ENCODE data around the gene TMEM272.

TMEM272 gene

GRCh38 chr13:51804295-51805172, 40.4 kb downstream of the TMEM272 start:
- no peak for DNase-seq (ENCODE audit: low spot score)

GRCh38 chr13:51803422-51804294, 41.3 kb downstream of the TMEM272 start, which contains the start of gene DHRS12:
Gene DHRS12 (minus strand): TSS chr13:51804163. CDS start chr13:51799659, 4,504 bp downstream.
- peak; percentile 87 for DNase-seq (ENCODE audit: low spot score)

- DNase-seq (ENCODE audit: low spot score), result no peak
Observed at GRCh38 chr13:51802631-51803418, 42.2 kb downstream of the TMEM272 start.

GRCh38 chr13:51801631-51802099, 43.3 kb downstream of the TMEM272 start:
- DNase-seq (ENCODE audit: low spot score), result no peak

- no peak for DNase-seq (ENCODE audit: low spot score)
Observed at GRCh38 chr13:51800486-51800885, 44.5 kb downstream of the TMEM272 start.

GRCh38 chr13:51799261-51799660, 45.7 kb downstream of the TMEM272 start:
- DNase-seq (ENCODE audit: low spot score), result no peak

- no peak for DNase-seq (ENCODE audit: low spot score)
Observed at GRCh38 chr13:51797664-51798488, 47.1 kb downstream of the TMEM272 start.

- no peak for DNase-seq (ENCODE audit: low spot score)
Observed at GRCh38 chr13:51796546-51796945, 48.4 kb downstream of the TMEM272 start.

- no peak for DNase-seq (ENCODE audit: low spot score)
Observed at GRCh38 chr13:51795419-51795818, 49.6 kb downstream of the TMEM272 start.

- DNase-seq (ENCODE audit: low spot score), result no peak
Observed at GRCh38 chr13:51794964-51795363, 50.0 kb downstream of the TMEM272 start.

GRCh38 chr13:51793570-51794271, 51.3 kb downstream of the TMEM272 start:
- DNase-seq (ENCODE audit: low spot score), result peak; percentile 51

- DNase-seq (ENCODE audit: low spot score), result no peak
Observed at GRCh38 chr13:51786425-51787265, 58.3 kb downstream of the TMEM272 start.

GRCh38 chr13:51785712-51786424, 59.1 kb downstream of the TMEM272 start:
- DNase-seq (ENCODE audit: low spot score), result no peak

GRCh38 chr13:51784097-51784496, 60.9 kb downstream of the TMEM272 start:
- no peak for DNase-seq (ENCODE audit: low spot score)

GRCh38 chr13:51783428-51784094, 61.4 kb downstream of the TMEM272 start:
- DNase-seq (ENCODE audit: low spot score), result no peak

GRCh38 chr13:51782026-51782710, 62.8 kb downstream of the TMEM272 start:
- DNase-seq (ENCODE audit: low spot score), result no peak

- no peak for DNase-seq (ENCODE audit: low spot score)
Observed at GRCh38 chr13:51781246-51782022, 63.5 kb downstream of the TMEM272 start.

Data from hepatic stellate cell (primary cell).